ENCODE data around the gene PAX9. TPM values are rescaled to one million over a fixed set of nuclear protein-coding genes. Genes with fewer than 3 reads are reported as not detected.

Gene PAX9
- total RNA-seq, 4 donors from 2014 or later, result 0.26 to 0.98 (median 0.29) TPM; not detected in 1

GRCh38 chr14:36675581-36675980 lies 13.9 kb downstream of the PAX9 start:
- TF ChIP-seq POLR2A (IDR thresholded peaks at IDR 0.05) (no peak), CTCF (IDR thresholded peaks at IDR 0.05) (no peak)
- intact Hi-C loops (cut with DNase I; ENCODE audit: low total_unique reads), result no loop called here
- Histone ChIP-seq H3K4me1 (no peaks in the 10 kb centered on the region), H3K9me3 (no peaks in the 10 kb centered on the region), H3K27me3 (peaks cover 0 to 28% of the 10 kb centered on the region in 2 donors), H3K27ac (no peak overlapping the region), H3K4me3 (no peak overlapping the region), H3K36me3 (no peaks in the 10 kb centered on the region)
- DNase-seq, result no peak

- DNase-seq, result no peak
These were observed 14.6 kb downstream of the PAX9 start for GRCh38 chr14:36676236-36676635.

GRCh38 chr14:36682338-36682737 lies 20.7 kb downstream of the PAX9 start:
- Histone ChIP-seq H3K27ac (no peak overlapping the region), H3K9me3 (no peaks in the 10 kb centered on the region), H3K36me3 (no peaks in the 10 kb centered on the region), H3K4me1 (no peaks in the 10 kb centered on the region), H3K27me3 (no peaks in the 10 kb centered on the region), H3K4me3 (no peak overlapping the region)
- no peak for TF ChIP-seq CTCF (IDR thresholded peaks at IDR 0.05)
- no peak for TF ChIP-seq POLR2A (IDR thresholded peaks at IDR 0.05)
- DNase-seq, result no peak
- intact Hi-C loops (cut with DNase I; ENCODE audit: low total_unique reads), result no loop called here

More at GRCh38 chr14:36676236-36676635, 14.6 kb downstream of the PAX9 start:
- no peak overlapping the region for H3K27ac ChIP-seq
- no peaks in the 10 kb centered on the region for H3K36me3 ChIP-seq
- no peak overlapping the region for H3K4me3 ChIP-seq
- H3K9me3 ChIP-seq, result no peaks in the 10 kb centered on the region
- intact Hi-C loops (cut with DNase I; ENCODE audit: low total_unique reads), result no loop called here
- TF ChIP-seq CTCF (IDR thresholded peaks at IDR 0.05) (no peak), POLR2A (IDR thresholded peaks at IDR 0.05) (no peak)
- peaks cover 0 to 21% of the 10 kb centered on the region in 2 donors for H3K27me3 ChIP-seq
- H3K4me1 ChIP-seq, result no peaks in the 10 kb centered on the region

GRCh38 chr14:36683083-36683724 lies 21.5 kb downstream of the PAX9 start:
- no peaks in the 10 kb centered on the region for H3K4me1 ChIP-seq
- H3K36me3 ChIP-seq, result no peaks in the 10 kb centered on the region
- DNase-seq, result no peak
- no peaks in the 10 kb centered on the region for H3K9me3 ChIP-seq
- intact Hi-C loops (cut with DNase I; ENCODE audit: low total_unique reads), result no loop called here
- no peaks in the 10 kb centered on the region for H3K27me3 ChIP-seq
- TF ChIP-seq POLR2A (IDR thresholded peaks at IDR 0.05), result no peak
- TF ChIP-seq CTCF (IDR thresholded peaks at IDR 0.05), result no peak
- H3K27ac ChIP-seq, result no peak overlapping the region
- no peak overlapping the region for H3K4me3 ChIP-seq

- no peaks in the 10 kb centered on the region for H3K4me1 ChIP-seq
- H3K9me3 ChIP-seq, result no peaks in the 10 kb centered on the region
- no peak for DNase-seq
- no peak for TF ChIP-seq POLR2A (IDR thresholded peaks at IDR 0.05)
- H3K27me3 ChIP-seq, result no peaks in the 10 kb centered on the region
- no peaks in the 10 kb centered on the region for H3K36me3 ChIP-seq
- no peak overlapping the region for H3K4me3 ChIP-seq
- intact Hi-C loops (cut with DNase I; ENCODE audit: low total_unique reads), result no loop called here
- no peak overlapping the region for H3K27ac ChIP-seq
These were observed 23.3 kb downstream of the PAX9 start for GRCh38 chr14:36684946-36685345.

Data from uterus (tissue), 4 donors.